Measurements from ENCODE around the gene SYT11. TPM values are rescaled to one million over a fixed set of nuclear protein-coding genes. Genes with fewer than 3 reads are reported as not detected.

SYT11 gene
- total and polyA plus RNA-seq, 10 of the 15 experiments (the other 5 are each of a cell fraction or from before 2014, with no cell fraction given) = 7.7 to 21.2 (median 13.5) TPM

DNA sequence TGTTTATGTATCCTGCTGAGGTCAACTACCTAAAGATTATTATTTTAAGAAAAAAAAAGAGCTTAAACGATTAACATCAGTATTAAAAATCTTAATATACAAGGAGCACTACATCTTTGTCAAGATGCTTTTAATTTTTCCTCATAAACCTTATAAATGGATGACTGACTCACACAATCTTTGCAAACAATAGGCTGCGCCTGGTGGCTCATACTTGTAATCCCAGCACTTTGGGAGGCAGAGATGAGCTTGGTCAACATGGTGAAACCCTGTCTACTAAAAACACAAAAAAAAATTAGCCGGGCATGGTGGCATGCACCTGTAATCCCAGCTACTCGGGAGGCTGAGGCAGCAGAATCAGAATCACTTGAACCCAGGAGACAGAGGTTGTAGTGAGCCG, 73.1 kb downstream of the SYT11 start:
- 78% methylated on average over 5 of the region's 5 CpGs for WGBS (ENCODE audit: insufficient coverage, insufficient replicate concordance, low lambda C conversion rate, missing lambda C conversion rate)
- Histone ChIP-seq H3K4me1 (ENCODE audit: control insufficient read depth, insufficient read depth, low read length) (peaks cover 10% of the 10 kb centered on the region), H3K9me3 (replicated peaks; ENCODE audit: control insufficient read depth, insufficient read depth, low read length) (no peaks in the 10 kb centered on the region), H3K27me3 (replicated peaks in 1 of 2; ENCODE audit: control insufficient read depth in 2 of 2, insufficient read depth in 2 of 2, low read length in 1 of 2) (no peaks in the 10 kb centered on the region), H3K79me2 (ENCODE audit: control insufficient read depth, insufficient read depth, low read length) (peaks cover 53% of the 10 kb centered on the region), H2AFZ (ENCODE audit: control insufficient read depth, low read depth, low read length) (no peak overlapping the region), H3K27ac (ENCODE audit: control insufficient read depth, insufficient read depth) (no peak overlapping the region), H4K20me1 (ENCODE audit: control insufficient read depth, insufficient read depth) (peaks cover 5% of the 10 kb centered on the region; the same call in 1 of the 2 replicates), H3K4me2 (ENCODE audit: control insufficient read depth, insufficient read depth) (peak overlapping the region; percentile 80), H3K4me3 (peak overlapping the region; percentile 99), H3K9ac (ENCODE audit: control insufficient read depth, insufficient read depth, low read length) (peak overlapping the region; percentile 89; the same call in 1 of the 2 replicates), H3K36me3 (ENCODE audit: control insufficient read depth in 2 of 2, insufficient read depth in 2 of 2, low read length in 1 of 2) (peaks cover 2 to 22% of the 10 kb centered on the region in 2 experiments)
- intact Hi-C loops (cut with micrococcal nuclease; ENCODE audit: unreplicated experiment) = no loop called here
- in situ Hi-C loops (cut with MboI) = loop anchor here (5.0 kb wide), 1 partner anchor 135 kb away; no protein-coding TSS in a partner anchor
- no peak for DNase-seq (ENCODE audit: low read depth, low spot score)
- no peak for FAIRE-seq
- no TSS peak for BruUV-seq (replicated peaks)
- ATAC-seq = no peak
- no peak for TF ChIP-seq TBL1XR1 (IDR thresholded peaks at IDR 0.05; ENCODE audit: low read depth, low read length)
- TF ChIP-seq, protein P1, sequence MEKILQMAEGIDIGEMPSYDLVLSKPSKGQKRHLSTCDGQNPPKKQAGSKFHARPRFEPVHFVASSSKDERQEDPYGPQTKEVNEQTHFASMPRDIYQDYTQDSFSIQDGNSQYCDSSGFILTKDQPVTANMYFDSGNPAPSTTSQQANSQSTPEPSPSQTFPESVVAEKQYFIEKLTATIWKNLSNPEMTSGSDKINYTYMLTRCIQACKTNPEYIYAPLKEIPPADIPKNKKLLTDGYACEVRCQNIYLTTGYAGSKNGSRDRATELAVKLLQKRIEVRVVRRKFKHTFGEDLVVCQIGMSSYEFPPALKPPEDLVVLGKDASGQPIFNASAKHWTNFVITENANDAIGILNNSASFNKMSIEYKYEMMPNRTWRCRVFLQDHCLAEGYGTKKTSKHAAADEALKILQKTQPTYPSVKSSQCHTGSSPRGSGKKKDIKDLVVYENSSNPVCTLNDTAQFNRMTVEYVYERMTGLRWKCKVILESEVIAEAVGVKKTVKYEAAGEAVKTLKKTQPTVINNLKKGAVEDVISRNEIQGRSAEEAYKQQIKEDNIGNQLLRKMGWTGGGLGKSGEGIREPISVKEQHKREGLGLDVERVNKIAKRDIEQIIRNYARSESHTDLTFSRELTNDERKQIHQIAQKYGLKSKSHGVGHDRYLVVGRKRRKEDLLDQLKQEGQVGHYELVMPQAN (conservative IDR thresholded peaks at IDR 0.05) = no peak
- no peak for TF ChIP-seq EGR1 (IDR thresholded peaks at IDR 0.05; ENCODE audit: borderline replicate concordance in 1 of 2, low read depth in 2 of 2, low read length in 2 of 2)
- TF ChIP-seq MYB (IDR thresholded peaks at IDR 0.05; ENCODE audit: borderline replicate concordance, low read depth, low read length) = no peak
- no peak for TF ChIP-seq GATAD2B (conservative IDR thresholded peaks at IDR 0.05; ENCODE audit: low read depth)
- TF ChIP-seq, protein P2, sequence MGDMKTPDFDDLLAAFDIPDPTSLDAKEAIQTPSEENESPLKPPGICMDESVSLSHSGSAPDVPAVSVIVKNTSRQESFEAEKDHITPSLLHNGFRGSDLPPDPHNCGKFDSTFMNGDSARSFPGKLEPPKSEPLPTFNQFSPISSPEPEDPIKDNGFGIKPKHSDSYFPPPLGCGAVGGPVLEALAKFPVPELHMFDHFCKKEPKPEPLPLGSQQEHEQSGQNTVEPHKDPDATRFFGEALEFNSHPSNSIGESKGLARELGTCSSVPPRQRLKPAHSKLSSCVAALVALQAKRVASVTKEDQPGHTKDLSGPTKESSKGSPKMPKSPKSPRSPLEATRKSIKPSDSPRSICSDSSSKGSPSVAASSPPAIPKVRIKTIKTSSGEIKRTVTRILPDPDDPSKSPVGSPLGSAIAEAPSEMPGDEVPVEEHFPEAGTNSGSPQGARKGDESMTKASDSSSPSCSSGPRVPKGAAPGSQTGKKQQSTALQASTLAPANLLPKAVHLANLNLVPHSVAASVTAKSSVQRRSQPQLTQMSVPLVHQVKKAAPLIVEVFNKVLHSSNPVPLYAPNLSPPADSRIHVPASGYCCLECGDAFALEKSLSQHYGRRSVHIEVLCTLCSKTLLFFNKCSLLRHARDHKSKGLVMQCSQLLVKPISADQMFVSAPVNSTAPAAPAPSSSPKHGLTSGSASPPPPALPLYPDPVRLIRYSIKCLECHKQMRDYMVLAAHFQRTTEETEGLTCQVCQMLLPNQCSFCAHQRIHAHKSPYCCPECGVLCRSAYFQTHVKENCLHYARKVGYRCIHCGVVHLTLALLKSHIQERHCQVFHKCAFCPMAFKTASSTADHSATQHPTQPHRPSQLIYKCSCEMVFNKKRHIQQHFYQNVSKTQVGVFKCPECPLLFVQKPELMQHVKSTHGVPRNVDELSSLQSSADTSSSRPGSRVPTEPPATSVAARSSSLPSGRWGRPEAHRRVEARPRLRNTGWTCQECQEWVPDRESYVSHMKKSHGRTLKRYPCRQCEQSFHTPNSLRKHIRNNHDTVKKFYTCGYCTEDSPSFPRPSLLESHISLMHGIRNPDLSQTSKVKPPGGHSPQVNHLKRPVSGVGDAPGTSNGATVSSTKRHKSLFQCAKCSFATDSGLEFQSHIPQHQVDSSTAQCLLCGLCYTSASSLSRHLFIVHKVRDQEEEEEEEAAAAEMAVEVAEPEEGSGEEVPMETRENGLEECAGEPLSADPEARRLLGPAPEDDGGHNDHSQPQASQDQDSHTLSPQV (IDR thresholded peaks at IDR 0.05) = no peak
- TF ChIP-seq NBN (IDR thresholded peaks at IDR 0.05) = no peak
- SMC1A ChIA-PET (ENCODE audit: uncharacterized antibody, unreplicated experiment) = interaction anchor here (0.7 to 6.0 kb wide), 18 partner anchors 10 to 133 kb away, joined by 3 to 51 read pairs (median 4); partner anchors contain the start of genes GON4L, SSR2 and SYT11
- POLR2A ChIA-PET = interaction anchor here (0.7 to 4.2 kb wide), 9 partner anchors 12 to 432 kb away, joined by 3 to 78 read pairs (median 5); partner anchors contain the start of genes ARHGEF2, GON4L, RIT1 and SYT11
- CTCF ChIA-PET = interaction anchor here (0.6 to 6.4 kb wide), 17 partner anchors 11 to 136 kb away, joined by 3 to 84 read pairs (median 3); no protein-coding TSS in a partner anchor
- RAD21 ChIA-PET (ENCODE audit: unreplicated experiment) = interaction anchor here (0.8 to 6.4 kb wide), 11 partner anchors 9 to 134 kb away, joined by 3 to 49 read pairs (median 4); partner anchors contain the start of gene ARHGEF2

Data from GM12878 (cell line).